Measurements from ENCODE around the gene B3GALT5. TPM values are rescaled to one million over a fixed set of nuclear protein-coding genes. Genes with fewer than 3 reads are reported as not detected.

Gene B3GALT5
- total RNA-seq, 2 experiments from 2014 or later, result not detected

- intact Hi-C loops (cut with micrococcal nuclease), result no loop called here
- POLR2A ChIA-PET, result interaction anchor here (0.6 kb wide), 1 partner anchor 814 kb away, joined by 3 read pairs; no protein-coding TSS in a partner anchor
- ATAC-seq, result no peak
- no peak overlapping the region for H3K27ac Mint-ChIP-seq
- H3K36me3 Mint-ChIP-seq (ENCODE audit: low read depth), result no peaks in the 10 kb centered on the region
- TF ChIP-seq, protein P1, sequence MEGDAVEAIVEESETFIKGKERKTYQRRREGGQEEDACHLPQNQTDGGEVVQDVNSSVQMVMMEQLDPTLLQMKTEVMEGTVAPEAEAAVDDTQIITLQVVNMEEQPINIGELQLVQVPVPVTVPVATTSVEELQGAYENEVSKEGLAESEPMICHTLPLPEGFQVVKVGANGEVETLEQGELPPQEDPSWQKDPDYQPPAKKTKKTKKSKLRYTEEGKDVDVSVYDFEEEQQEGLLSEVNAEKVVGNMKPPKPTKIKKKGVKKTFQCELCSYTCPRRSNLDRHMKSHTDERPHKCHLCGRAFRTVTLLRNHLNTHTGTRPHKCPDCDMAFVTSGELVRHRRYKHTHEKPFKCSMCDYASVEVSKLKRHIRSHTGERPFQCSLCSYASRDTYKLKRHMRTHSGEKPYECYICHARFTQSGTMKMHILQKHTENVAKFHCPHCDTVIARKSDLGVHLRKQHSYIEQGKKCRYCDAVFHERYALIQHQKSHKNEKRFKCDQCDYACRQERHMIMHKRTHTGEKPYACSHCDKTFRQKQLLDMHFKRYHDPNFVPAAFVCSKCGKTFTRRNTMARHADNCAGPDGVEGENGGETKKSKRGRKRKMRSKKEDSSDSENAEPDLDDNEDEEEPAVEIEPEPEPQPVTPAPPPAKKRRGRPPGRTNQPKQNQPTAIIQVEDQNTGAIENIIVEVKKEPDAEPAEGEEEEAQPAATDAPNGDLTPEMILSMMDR (IDR thresholded peaks at IDR 0.05), result no peak
- H3K27me3 Mint-ChIP-seq, result no peaks in the 10 kb centered on the region
- no peaks in the 10 kb centered on the region for H3K9me3 Mint-ChIP-seq
- CTCF ChIA-PET, result no interaction called here
- no peak overlapping the region for H3K4me3 Mint-ChIP-seq
- DNase-seq, result no peak
- H3K4me1 Mint-ChIP-seq (ENCODE audit: low read depth), result no peaks in the 10 kb centered on the region
These were observed 63.4 kb downstream of the B3GALT5 start for GRCh38 chr21:39675993-39676661.

- no peaks in the 10 kb centered on the region for H3K36me3 Mint-ChIP-seq (ENCODE audit: low read depth)
- no peak overlapping the region for H3K4me3 Mint-ChIP-seq
- no peaks in the 10 kb centered on the region for H3K4me1 Mint-ChIP-seq (ENCODE audit: low read depth)
- no peak for ATAC-seq
- ChIA-PET POLR2A (no interaction called here), CTCF (no interaction called here)
- intact Hi-C loops (cut with micrococcal nuclease), result no loop called here
- TF ChIP-seq, protein P1 (IDR thresholded peaks at IDR 0.05), result no peak
- H3K9me3 Mint-ChIP-seq, result peaks cover 4% of the 10 kb centered on the region
- H3K27ac Mint-ChIP-seq, result no peak overlapping the region
- no peaks in the 10 kb centered on the region for H3K27me3 Mint-ChIP-seq
- no peak for DNase-seq
These were observed 67.5 kb downstream of the B3GALT5 start for GRCh38 chr21:39680216-39680615.

DNA sequence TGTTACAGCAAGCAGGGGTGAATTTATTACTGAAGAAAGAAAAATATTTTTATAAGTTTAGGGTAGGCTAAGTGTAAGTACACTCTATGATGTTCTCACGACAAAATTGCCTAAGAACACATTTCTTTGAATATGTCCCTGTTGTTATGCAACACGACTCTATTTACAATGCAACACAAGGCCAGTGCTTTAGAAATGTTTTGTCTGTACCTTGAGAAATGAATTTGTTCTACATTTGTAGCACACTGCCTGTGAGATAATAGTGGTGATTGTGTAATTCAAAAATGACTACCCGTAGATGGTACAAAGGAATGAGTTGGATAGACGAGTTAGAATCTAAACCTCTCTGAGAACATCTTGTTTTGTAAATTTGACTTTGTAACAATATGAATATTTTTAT is 68.5 kb downstream of the B3GALT5 start:
- CTCF ChIA-PET, result no interaction called here
- ATAC-seq (no peak), DNase-seq (no peak)
- Mint-ChIP-seq H3K4me1 (ENCODE audit: low read depth) (no peaks in the 10 kb centered on the region), H3K27ac (no peak overlapping the region), H3K27me3 (no peaks in the 10 kb centered on the region), H3K4me3 (no peak overlapping the region), H3K36me3 (ENCODE audit: low read depth) (no peaks in the 10 kb centered on the region), H3K9me3 (peaks cover 4% of the 10 kb centered on the region)
- intact Hi-C loops (cut with micrococcal nuclease), result no loop called here
- POLR2A ChIA-PET, result no interaction called here
- TF ChIP-seq, protein P1 (IDR thresholded peaks at IDR 0.05), result no peak

DNA sequence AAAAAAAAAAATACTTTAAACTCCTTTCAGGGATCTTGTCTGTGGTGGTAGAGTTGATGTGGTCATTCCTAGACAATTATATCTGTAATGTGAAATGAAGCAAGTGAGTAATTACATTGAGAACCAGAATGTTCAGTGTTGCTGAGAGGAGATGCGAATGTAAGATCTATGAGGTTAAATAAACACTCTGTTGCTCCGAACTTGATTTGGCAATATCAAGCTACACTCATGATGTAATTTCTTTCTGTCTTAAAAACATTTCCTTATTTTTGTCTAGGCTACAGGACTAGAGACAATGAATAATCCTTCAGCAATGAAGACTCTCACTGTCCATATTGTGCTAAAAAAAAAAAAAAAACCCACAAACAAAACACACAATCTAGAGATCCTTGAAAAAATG is 69.1 kb downstream of the B3GALT5 start:
- TF ChIP-seq, protein P1 (IDR thresholded peaks at IDR 0.05), result no peak
- ChIA-PET CTCF (no interaction called here), POLR2A (no interaction called here)
- ATAC-seq, result no peak
- DNase-seq, result no peak
- Mint-ChIP-seq H3K27ac (no peak overlapping the region), H3K36me3 (ENCODE audit: low read depth) (no peaks in the 10 kb centered on the region), H3K27me3 (no peaks in the 10 kb centered on the region), H3K9me3 (peaks cover 4% of the 10 kb centered on the region), H3K4me3 (no peak overlapping the region), H3K4me1 (ENCODE audit: low read depth) (no peaks in the 10 kb centered on the region)
- intact Hi-C loops (cut with micrococcal nuclease), result no loop called here

- H3K27me3 Mint-ChIP-seq, result no peaks in the 10 kb centered on the region
- H3K36me3 Mint-ChIP-seq (ENCODE audit: low read depth), result no peaks in the 10 kb centered on the region
- H3K27ac Mint-ChIP-seq, result no peak overlapping the region
- peaks cover 4% of the 10 kb centered on the region for H3K9me3 Mint-ChIP-seq
- no peaks in the 10 kb centered on the region for H3K4me1 Mint-ChIP-seq (ENCODE audit: low read depth)
- DNase-seq, result no peak
- TF ChIP-seq, protein P1 (IDR thresholded peaks at IDR 0.05), result no peak
- ATAC-seq, result no peak
- intact Hi-C loops (cut with micrococcal nuclease), result no loop called here
- ChIA-PET CTCF (no interaction called here), POLR2A (no interaction called here)
- H3K4me3 Mint-ChIP-seq, result no peak overlapping the region
These were observed 72.5 kb downstream of the B3GALT5 start for GRCh38 chr21:39685236-39685635.

All from activated CD8-positive, alpha-beta T cell treated with anti-CD3 and anti-CD28 coated beads for 36 hours (primary cell).